Suprapubic skin (tissue), 4 donors: ENCODE measurements around the gene NTF4. TPM values are rescaled to one million over a fixed set of nuclear protein-coding genes. Genes with fewer than 3 reads are reported as not detected.

ENCODE experiments used
- DNase-seq, 2 donors: peaks; one replicate each; pipeline ENCODE4 v3.0.0-alpha.2; 2019; ENCODE audit warnings: low spot score in 2 of 2
- H3K27ac ChIP-seq: fragments of 200-600 bp; sonication (generic); one replicate; pipeline ENCODE4 v1.5.1; 2019
- H3K27me3 ChIP-seq: fragments of 200-600 bp; sonication (generic); one replicate; pipeline ENCODE4 v1.5.1; 2019
- H3K36me3 ChIP-seq: fragments of 200-600 bp; sonication (generic); one replicate; pipeline ENCODE4 v1.5.1; 2019
- H3K4me1 ChIP-seq: fragments of 200-600 bp; sonication (generic); one replicate; pipeline ENCODE4 v1.5.1; 2019
- H3K4me3 ChIP-seq: fragments of 200-600 bp; sonication (generic); one replicate; pipeline ENCODE4 v1.5.1; 2019; ENCODE audit warnings: mild to moderate bottlenecking
- H3K9me3 ChIP-seq: fragments of 200-600 bp; sonication (generic); one replicate; pipeline ENCODE4 v1.5.1; 2019
- CTCF ChIP-seq, 2 donors: fragments of 200-600 bp in 1 of 2; fragments of 450-650 bp in 1 of 2; sonication (generic) in 1 of 2; IDR thresholded peaks; one replicate each; pipeline ENCODE4 v1.5.1; 2016 to 2019; ENCODE audit warnings: antibody characterized with exemption in 2 of 2, mild to moderate bottlenecking in 1 of 2, moderate library complexity in 1 of 2
- EP300 ChIP-seq: sonication (generic); formaldehyde crosslinking; IDR thresholded peaks from one replicate; pipeline ENCODE4 v1.6.1; 2017; ENCODE audit warnings: antibody characterized with exemption
- POLR2A ChIP-seq, 2 donors: fragments of 450-650 bp; IDR thresholded peaks; one replicate each; pipeline ENCODE4 v1.6.1; 2017; ENCODE audit warnings: antibody characterized with exemption in 2 of 2, mild to moderate bottlenecking in 2 of 2, moderate library complexity in 2 of 2
- POLR2AphosphoS5 ChIP-seq, 3 donors: sonication (generic); formaldehyde crosslinking; IDR thresholded peaks; one replicate each; pipeline ENCODE4 v1.6.1; 2017; ENCODE audit warnings: antibody characterized with exemption in 3 of 3
- WGBS: methylation state at CpG from one replicate; pipeline ENCODE4 v1.1.5; 2018; 5-methylcytosine and 5-hydroxymethylcytosine counted together
- total RNA-seq, 4 donors: library from RNA; depleted of rRNA; stranded (reverse); fragments of >200 nt; gene quantifications; one replicate each; pipeline ENCODE4 v1.1.0, GENCODE V29; 2016

NTF4 gene
- 10 to 100 TPM in 2 of 4 donors, 1 to 10 TPM in 2; 7.8 to 22.5 (median 13.1) TPM for total RNA-seq

- H3K4me1 ChIP-seq: peaks cover 21% of the 10 kb centered on the region
- no peaks in the 10 kb centered on the region for H3K9me3 ChIP-seq
- H3K27ac ChIP-seq: peak within 1 kb of the TSS; percentile 78
- peaks cover 61% of the 10 kb centered on the region for H3K27me3 ChIP-seq
- no peak for TF ChIP-seq POLR2AphosphoS5 (IDR thresholded peaks at IDR 0.05)
- TF ChIP-seq CTCF (IDR thresholded peaks at IDR 0.05): no peak
- no peak for TF ChIP-seq POLR2A (IDR thresholded peaks at IDR 0.05)
- no peak for TF ChIP-seq EP300
- no peak for DNase-seq
- no peaks in the 10 kb centered on the region for H3K36me3 ChIP-seq
- WGBS: 13% methylated on average over 11 of the region's 53 CpGs
- peak within 1 kb of the TSS; percentile 47 for H3K4me3 ChIP-seq
These were observed at the start of gene NTF4 for GRCh38 chr19:49064768-49065611. TSS of gene NTF4 (minus strand) at chr19:49064818. CDS start at chr19:49061997, 2,821 bp downstream.

GRCh38 chr19:49113762-49114629, 49.4 kb upstream of the NTF4 start, which contains the start of gene LIN7B:
TSS of gene LIN7B (plus strand) at chr19:49114370. CDS start at chr19:49114405, 35 bp downstream.
- H3K4me3 ChIP-seq: peak within 1 kb of the TSS; percentile 91
- TF ChIP-seq POLR2A (IDR thresholded peaks at IDR 0.05): no peak
- TF ChIP-seq EP300: no peak
- TF ChIP-seq CTCF (IDR thresholded peaks at IDR 0.05): peak; percentile 28 to 78
- DNase-seq: no peak
- H3K4me1 ChIP-seq: peaks cover 50% of the 10 kb centered on the region
- H3K9me3 ChIP-seq: no peaks in the 10 kb centered on the region
- 2% methylated on average over 22 of the region's 66 CpGs for WGBS
- H3K27ac ChIP-seq: peak within 1 kb of the TSS; percentile 81
- H3K36me3 ChIP-seq: peaks cover 2% of the 10 kb centered on the region
- H3K27me3 ChIP-seq: no peaks in the 10 kb centered on the region

- H3K27ac ChIP-seq: no peak overlapping the region
- no peak for DNase-seq
- H3K9me3 ChIP-seq: no peaks in the 10 kb centered on the region
- 79% methylated on average over 11 of the region's 11 CpGs for WGBS
- peaks cover 28% of the 10 kb centered on the region for H3K36me3 ChIP-seq
- no peak overlapping the region for H3K4me3 ChIP-seq
- no peaks in the 10 kb centered on the region for H3K27me3 ChIP-seq
- TF ChIP-seq EP300 (no peak), POLR2A (IDR thresholded peaks at IDR 0.05) (no peak), POLR2AphosphoS5 (IDR thresholded peaks at IDR 0.05) (no peak), CTCF (IDR thresholded peaks at IDR 0.05) (no peak)
- peaks cover 32% of the 10 kb centered on the region for H3K4me1 ChIP-seq
These were observed 46.8 kb upstream of the NTF4 start for GRCh38 chr19:49111218-49111998.

- WGBS: 33% methylated on average over 3 of the region's 3 CpGs
- Histone ChIP-seq H3K27ac (no peak overlapping the region), H3K27me3 (no peaks in the 10 kb centered on the region), H3K36me3 (peaks cover 37% of the 10 kb centered on the region), H3K4me3 (no peak overlapping the region), H3K9me3 (no peaks in the 10 kb centered on the region), H3K4me1 (peaks cover 30% of the 10 kb centered on the region)
- no peak for TF ChIP-seq CTCF (IDR thresholded peaks at IDR 0.05)
- TF ChIP-seq POLR2A (IDR thresholded peaks at IDR 0.05): no peak
- no peak for TF ChIP-seq POLR2AphosphoS5 (IDR thresholded peaks at IDR 0.05)
- no peak for TF ChIP-seq EP300
- no peak for DNase-seq
These were observed 45.9 kb upstream of the NTF4 start for GRCh38 chr19:49110567-49110966.
